NCI-H524 treated with DMSO at 0.1 percent for 48 hours (cell line): Measurements from ENCODE around the gene STAT3.
"Not testable (repeated sequence)": the region's sequence is repeated elsewhere in the genome, so short reads cannot be mapped to it uniquely, and the experiment has no call there.

Experiments
- DNase-seq: peaks from one replicate; lab custom pipeline; 2025; lab: John Stamatoyannopoulos, UW

The STAT3 gene

DNA sequence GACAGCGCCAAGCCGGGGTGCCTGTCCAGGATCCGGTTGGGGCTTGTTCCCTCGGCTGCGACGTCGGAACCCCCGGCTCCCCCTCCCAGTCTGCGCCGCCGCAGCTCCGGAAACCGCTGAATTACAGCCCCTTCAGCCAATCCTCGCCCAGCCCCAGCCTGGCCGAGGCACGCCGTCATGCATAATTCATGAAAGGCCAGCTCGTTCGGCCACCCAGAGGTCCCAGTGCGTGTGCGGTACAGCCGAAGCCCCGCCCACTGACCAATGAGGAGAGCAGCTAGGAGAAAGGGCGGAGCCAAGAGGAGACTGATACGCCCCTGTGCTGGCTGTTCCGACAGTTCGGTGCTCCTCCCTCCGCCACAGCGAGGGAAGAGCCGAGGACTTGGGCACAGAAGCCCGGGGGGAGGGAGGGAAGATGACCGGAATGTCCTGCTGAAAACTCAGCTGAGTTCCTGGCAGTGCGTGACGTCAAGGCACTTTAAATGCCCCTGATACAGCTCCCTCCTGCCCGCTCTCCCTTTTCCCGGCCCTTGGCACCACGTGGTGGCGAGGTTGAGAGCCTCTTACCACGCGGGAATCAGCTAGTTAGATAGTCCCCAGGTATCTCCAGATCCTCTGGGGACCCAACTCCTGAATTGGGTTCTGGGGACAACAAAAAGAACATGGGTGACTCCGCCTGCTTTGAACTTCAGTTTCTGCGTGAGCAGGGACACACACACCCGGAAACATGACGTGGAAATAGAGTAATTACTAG lies at the start of gene STAT3:
STAT3 (minus strand) TSS at position 62 of the 754 bp plus-strand sequence. CDS start 39,926 bp downstream, outside the sequence.
- peak; percentile 99 for DNase-seq

DNA sequence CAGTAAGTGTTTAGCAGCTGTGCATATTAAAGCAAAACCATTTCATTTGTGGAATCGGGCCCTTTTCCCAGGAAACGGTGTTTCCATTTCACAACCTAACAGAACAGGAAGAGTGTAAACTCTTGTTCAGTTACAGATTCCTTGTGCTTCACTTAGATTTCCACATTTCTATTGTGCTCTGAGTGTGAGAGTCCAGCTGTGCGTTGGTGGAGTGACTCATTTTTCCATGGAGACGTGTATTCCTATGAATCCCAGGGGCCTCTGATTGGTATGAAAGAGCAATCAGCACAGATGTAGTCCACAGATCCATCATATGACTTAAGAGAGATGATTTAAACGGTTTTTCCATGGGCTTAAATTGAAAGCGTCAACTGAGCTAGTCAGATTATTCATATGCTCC lies 48.1 kb upstream of the STAT3 start:
- DNase-seq = peak; percentile 77

DNA sequence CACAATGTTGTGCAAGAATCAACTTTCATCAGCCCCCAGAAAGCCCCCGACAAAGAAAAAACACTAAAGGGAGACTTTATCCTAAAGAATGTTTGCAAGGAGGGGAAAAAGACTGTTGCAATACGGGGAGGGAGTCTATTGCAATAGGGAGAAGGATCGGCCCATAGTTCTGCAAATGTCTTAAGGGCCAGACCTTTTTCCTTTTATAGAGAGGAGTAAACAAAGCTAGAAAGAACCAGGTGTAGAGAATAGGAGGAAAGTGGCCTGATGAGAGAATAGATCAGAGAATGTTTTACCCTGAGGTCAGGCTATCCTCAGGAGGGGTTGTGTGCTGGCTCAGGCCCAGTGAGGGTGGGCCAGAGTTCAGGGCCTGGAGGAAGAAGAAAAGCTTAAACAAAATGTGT lies 43.5 kb upstream of the STAT3 start:
- DNase-seq = no peak

DNA sequence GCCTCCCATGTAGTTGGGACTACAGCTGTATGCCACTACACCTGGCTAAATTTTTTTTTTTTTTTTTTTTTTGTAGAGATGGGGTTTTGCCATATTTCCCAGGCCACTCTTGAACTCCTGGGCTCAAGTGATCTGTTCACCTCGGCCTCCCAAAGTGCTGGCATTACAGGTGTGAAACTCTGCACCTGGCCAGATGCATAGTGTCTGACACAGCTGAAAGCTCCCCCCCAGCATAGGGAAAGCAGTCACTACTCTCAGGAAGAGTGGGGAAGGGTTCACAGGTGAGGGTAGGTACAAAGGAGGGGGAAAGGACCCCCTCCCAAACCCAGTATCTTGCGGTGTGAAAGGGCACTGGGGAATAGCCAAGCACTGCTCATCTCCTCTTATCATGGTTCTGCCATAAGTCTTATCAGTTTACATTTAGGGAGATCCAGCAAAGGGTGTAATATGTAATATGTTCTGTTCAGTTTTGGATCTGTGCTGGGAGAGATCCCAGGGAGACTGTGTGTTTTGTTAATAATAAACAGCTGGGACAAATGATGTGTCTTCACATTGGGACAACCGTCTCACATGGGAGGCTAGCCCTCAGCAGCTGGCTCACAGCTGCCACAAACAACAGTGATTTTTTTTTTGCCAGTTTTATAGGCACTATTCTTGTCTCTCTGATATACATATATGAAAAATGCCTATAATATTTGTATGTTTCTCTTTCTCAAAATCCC lies 41.6 kb upstream of the STAT3 start:
- DNase-seq = no peak

DNA sequence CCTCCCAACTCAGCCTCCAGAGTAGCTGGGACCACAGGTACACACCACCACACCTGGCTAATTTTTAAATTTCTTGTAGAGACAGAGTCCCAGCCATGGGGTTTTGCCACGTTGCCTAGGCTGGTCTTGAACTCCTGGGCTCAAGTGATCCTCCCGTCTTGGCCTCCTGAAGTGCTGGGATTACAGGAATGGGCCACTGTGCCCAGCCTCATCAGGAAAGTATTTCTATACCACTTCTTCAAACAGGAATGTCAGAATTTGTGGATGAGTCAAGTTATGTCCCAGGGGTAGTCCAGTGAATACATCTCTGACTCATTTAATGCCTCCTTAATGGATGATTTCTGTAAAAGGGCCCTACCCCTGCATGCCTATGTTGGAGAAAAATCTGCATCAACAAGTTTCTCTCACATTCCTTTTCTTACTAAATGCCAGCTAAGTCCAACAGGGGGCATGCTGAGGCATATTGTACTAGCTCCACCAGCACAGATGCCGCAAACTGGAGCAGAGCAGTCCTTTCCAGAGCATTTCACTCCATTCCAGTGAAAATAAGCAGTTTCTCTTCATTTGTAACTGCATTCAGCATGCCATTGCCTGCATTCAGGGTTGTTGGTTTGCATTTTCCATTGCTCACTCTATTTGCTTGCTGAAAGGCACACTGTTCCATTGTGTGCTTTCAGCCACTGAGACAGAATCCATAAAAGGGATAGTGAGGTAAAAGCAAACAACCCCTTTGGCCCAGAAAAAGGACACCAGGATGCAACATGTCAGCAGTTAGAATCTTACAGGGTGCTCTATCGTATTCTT lies 40.1 kb upstream of the STAT3 start:
- DNase-seq = peak; percentile 27

DNA sequence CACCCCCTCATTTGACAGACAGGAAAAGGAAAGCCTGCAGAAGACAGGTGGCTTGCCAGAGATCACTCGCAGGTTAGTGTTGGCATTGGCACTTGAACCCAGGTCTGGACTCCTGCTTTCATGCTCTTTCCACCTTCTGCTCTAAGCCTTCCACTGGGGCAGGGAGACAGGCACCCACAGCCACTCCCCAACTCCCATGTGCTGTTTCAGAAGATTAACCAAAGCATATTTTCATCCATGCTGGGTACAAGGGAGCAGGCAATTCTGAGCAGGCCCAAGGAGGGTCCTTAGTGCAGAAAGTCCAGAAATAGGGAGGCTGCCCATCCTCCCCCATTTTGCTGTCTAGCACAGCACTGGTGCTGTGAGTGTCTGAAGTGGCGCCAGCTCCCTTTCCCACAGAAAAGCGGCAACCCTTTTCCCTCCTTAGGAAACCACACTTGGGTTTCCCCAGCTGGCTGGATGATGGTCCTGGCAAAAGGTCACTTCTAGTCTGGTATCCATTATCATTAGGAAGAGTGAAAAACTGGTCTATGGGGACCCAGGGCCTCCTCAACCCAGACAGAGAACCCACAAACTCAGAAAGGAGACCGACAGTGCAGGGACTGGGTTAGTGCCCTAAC lies 36.9 kb upstream of the STAT3 start:
- no peak for DNase-seq

DNA sequence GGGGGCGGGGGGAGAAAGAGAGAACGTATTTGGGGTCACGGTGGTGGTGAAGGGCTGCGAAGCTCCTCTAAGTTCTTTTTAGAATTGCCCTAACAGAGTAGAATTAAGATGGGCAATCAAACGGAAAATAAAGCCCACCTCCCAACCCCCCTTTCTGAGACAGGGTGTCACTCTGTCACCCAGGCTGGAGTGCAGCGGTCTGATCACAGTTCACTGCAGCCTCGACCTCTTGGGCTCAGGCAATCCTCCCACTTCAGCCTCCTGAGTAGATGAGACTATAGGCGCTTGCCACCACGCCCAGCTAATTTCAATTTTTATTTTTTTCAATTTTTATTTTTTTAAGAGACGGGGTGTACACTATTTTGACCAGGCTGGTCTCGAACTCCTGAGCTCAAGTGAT lies 35.5 kb upstream of the STAT3 start:
- DNase-seq = no peak

DNA sequence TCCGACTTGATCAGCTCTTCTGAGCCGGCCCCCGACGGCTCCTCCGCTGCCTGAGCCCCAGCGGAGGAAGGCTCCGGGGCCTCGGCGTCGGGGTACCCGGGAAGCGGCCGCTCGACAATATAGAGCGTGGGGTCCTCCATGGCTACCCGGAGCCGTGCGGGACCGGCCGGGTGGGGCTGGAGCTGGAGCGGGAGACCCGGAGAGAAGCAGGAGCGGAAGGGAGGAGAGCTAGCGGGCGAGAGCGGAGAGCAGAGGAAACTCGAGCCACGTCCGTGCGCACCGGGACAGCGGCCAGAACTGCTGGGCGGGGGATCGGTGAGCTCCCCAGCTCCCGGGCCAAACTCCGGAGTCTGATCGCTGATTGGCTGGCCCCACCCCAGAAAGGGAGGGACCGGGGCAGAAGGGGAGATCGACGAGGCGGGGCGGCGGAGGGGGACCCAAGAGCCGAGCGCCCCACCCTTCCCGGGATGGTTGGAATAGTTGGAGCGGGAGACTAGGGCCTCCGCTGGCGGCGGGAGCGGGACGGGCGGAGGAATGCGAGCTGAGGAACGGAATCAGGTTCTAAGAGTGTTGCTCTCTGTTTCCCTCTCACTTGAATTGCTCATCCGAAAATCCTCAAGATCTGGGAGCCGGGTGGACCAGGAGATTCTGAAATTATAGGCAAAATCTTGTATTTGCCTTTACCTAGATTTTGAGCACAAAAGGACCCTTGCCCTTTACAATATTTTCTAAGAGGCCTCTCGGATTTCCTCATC lies 34.9 kb upstream of the STAT3 start, which contains the start of gene CAVIN1:
CAVIN1 (minus strand) TSS at position 299 of the 755 bp plus-strand sequence; CDS start at position 140, 159 bp downstream.
- no peak for DNase-seq

DNA sequence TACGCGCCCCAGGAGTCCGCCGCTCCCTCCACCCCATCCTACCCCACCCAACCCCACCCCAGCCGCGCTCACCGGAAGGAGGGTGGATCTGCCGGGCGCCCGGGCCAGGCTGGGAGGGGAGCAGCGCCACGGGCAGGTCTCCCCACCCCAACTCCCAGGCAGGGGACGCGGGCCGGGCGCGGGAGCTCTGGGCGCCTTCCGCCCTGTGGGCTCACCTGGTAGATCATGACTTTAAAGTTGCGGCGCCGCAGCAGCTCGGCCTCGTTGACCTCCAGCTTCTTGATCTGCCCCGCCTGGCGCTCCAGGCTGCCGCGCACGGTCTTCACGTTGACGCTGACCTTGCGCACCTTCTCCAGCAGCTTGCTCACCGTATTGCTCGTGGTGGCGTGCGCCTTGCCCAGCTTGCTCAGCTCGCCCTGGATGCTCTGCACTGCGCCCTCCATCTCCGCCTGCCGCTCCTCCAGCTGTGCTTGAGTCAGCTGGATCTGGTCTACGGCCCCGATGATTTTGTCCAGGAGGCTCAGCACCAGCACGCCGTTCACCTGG lies 34.2 kb upstream of the STAT3 start:
- no peak for DNase-seq

DNA sequence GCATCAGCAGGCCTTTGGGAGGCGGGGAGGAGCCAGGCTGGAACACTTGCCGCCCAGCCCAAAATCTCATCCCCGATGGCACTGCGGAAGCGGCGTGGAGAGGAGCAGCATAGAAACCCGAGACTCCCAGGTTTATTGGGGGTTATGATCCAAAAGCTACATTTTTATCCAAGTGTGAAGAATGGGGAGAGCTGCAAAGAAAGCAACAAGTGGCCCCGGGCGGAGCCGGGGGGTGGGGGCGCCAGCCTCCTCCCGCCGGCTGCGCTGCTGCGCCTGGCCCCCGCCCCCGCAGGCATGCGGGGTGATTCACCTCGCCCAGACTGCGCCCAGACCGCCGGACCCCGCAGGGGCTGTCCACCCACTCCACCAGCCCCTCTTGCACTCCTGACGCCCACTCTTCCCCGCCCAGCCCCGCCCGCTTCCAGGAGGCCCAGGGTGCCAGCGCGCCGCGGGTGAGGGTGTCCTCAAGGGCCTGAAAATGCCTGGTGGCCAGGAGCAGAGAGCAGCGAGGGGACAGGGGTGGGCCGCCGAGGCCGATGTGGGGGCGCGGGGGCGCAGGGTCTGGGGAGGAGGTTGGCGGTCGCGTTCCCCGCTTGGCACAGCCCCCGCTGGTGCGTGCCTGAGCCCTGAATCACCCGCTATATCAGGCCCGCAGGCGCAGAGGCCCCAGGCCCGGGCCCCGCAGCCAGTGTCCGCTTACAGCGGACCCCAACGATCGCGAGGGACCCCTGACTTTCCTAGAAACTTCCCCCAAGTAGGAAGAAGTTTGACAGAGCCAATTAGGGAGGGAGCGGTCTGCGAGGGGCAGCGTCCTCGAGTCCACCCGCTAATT lies 33.5 kb upstream of the STAT3 start:
- DNase-seq = no peak

DNA sequence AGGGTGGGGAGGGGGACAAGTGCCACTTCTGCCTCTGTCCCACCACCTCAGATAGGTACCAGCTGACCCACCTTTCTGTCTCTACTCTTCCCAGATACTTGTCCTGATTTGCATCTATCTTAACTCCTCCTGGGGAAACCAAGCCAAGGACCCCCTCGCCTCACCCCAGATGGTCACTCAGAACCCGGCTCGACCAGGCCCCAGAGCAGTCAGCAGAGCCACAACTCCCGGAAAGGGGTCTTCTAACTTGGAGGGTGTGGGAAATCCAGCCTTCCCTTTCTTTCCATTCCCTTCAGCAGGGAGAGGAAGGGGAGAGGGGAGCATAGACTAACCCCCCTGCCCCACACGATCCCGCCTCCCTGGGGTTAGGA lies 32.9 kb upstream of the STAT3 start:
- no peak for DNase-seq

DNA sequence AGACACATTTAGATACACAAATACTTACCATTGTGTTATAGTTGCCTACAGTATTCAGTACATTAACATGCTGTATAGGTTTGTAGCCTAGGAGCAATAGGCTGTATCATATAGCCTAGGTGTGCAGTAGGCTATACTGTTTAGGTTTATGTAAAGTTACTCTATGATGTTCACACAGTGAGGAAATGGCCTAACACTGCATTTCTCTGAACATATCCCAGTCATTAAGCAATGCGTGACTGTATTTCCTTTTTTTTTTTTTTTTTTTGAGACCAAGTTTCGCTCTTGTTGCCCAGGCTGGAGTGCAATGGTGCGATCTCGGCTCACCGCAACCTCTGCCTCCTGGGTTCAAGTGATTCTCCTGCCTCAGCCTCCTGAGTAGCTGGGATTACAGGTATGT lies 29.7 kb upstream of the STAT3 start:
- not testable (repeated sequence) for DNase-seq

DNA sequence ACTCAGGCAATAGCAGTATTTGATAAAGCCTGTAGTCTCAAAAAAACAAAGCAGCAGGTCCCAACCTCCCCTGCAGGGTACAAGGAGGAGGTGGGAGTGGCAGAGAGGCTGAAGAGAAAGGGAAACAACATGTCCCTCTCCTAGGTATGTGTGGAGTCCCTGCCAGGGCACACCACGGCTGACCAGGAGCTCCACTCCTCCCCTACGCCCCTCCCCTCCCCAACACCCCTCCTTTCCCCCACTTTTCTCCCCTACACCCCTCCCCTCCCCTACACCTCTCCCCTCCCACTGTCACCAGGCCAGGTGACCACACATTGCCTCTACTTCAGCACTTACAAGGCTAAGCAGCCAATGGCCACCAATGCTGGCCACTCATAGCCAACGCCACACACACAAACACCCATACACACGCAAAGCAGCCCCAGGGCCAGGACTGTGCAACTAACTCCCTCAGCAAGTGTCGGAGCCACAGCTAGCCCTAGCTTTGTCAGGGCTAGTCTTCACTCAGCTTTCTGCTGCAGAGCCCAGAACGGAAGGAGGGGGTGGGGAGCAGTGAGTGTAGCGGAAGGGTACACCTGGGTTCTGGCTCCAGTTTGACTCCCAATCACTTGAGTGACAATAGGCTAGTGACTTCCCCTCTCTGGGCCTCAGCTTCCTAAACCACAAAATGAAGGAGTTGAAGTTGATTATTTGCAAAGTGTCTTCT lies 26.6 kb upstream of the STAT3 start:
- DNase-seq = no peak

DNA sequence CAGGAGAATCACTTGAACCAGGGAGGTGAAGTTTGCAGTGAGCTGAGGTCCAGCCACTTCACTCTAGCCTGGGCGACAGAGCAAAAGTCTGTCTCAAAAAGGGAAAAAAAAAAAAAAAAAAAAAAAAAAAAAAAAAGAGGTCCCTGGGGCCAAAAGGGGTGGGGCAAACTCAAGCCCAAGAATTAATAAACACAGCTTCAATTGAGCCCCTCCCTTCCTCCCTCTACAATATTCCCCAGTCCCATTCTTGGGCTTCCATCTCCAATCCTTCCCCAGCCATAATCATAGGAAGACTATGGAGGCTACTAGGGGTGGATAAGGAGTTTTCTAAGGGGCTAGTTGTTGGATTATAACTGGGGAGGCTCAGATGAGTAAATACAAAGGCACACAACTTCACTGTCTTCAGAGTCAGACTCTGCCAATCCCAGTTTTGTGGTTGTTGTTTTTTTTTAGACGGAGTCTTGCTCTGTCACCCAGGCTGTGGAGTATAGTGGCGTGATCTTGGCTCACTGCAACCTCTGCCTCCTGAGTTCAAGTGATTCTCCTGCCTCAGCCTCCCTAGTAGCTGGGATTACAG lies 25.3 kb upstream of the STAT3 start:
- no peak for DNase-seq

DNA sequence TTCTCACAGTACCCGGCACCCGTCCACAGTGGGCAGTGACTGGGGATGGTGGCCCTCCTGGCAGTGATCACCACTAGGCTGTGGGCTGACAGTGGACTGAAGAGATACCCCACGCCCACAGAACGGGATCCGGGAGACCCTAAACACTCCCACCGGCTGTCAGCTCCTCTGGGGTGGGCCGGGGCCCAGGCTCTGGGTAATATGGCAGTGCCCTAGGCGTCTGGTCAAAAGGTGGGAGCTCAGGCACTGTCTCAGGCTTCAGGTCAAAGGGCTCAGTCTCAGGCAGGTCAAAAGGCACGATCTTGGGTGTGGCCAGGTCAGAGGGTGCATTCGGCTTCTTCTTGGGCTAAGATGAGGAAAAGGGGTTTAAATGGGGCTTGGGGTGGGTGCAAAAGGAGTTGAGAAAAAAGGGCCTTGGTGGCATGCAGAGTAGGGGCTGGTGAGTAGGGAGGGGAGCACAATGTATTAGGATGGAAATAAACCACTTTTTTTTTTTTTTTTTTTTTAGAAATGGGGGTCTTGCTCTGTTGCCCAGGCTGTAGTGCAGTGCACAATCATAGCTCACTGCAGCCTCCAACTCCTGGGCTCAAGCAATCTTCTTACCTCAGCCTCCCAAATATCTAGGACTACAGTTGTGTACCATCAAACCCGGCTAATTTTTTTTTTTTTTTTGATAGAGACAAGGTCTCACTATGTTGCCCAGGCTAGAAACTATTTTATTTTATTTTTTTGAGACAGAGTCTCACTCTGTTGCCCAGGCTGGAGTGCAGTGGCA lies 23.9 kb upstream of the STAT3 start:
- no peak for DNase-seq

DNA sequence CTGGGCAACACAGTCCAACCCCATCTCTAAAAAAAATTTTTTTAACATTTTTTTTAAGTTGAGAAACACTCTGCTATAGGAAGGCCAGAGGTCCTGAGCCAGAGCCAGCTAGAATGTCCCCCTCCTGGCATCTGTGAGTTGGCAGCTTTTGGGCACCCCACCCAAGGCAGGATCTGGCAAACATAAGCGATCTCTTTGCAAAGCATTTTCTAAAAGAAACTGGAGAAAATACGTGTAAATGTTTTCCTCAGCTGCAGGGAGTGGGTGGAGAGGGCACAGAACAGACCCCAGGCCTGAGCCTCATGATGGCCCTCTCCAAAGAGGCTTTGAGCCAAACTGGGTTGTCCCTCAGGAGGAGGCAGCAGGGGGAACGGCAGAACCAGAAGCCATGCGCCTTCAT lies 23.1 kb upstream of the STAT3 start:
- DNase-seq = no peak

DNA sequence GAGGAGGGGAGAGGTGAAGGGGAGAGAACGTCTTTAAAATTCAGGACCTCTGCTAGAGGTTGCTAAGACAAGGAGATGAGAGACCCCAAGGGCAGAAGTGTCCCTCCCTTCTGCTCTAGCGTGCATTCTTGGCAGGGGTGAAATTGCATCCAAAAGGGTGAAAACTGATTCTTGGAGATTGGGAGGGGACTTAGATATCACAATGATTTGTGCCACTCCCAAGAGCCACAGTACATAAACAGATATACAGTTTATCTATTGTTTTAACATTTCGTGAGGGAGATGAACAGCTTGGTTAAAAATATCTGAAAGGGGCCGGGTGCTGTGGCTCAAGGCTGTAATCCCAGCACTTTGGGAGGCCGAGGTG lies 22.1 kb upstream of the STAT3 start:
- no peak for DNase-seq

DNA sequence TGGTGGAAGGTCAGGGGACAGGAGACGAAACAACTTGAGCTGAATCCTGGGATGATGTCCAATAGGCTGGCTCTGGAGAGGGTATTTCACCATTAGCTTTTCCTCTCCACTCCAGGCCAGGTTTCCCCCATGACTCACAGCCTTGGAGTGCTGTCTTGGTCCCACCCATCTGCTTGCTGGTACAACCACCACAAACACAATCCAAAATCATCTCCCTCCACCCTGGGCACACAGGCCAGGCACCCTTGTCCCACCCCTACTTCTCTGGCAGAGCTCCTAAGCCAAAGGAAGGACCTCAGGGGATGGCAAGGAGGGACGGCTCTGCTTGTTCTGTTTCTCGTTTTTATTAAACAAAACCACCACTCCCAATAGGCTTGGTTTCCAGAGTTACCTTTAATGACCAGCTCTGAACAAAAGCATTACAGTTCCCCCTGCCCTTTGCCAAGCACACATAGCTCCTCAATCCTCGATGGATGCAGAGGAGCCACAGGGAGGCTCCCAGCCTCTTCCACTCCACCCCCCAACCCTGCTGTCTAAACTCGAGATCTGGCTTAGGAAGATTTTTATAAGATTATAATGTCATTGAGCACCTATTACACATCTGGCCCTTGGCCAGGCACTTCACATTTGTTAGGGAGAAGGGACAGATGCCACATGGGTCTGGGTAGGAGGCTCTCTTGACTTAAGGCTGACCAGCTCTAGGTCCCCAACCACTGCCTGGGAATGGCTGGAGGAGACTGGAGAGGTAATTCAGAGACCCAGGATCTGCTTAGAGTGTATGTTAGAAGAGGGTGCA lies 21.5 kb upstream of the STAT3 start:
- DNase-seq = peak; percentile 96
